Measurements from ENCODE around the gene SORBS1. TPM values are rescaled to one million over a fixed set of nuclear protein-coding genes. Genes with fewer than 3 reads are reported as not detected.

The SORBS1 gene
- total and polyA plus RNA-seq, 9 of the 15 experiments (the other 6 are each of a cell fraction or from before 2014, with no cell fraction given) = 2.0 to 13.3 (median 6.5) TPM

- peak; percentile 35; the same call in 1 of the 2 replicates for TF ChIP-seq TEAD4 (IDR thresholded peaks at IDR 0.05; ENCODE audit: low read length)
- no peak for TF ChIP-seq TEAD4 (CRISPR knock-in tag; IDR thresholded peaks at IDR 0.05; ENCODE audit: borderline replicate concordance)
- no peak for TF ChIP-seq ZNF75A (CRISPR knock-in tag; IDR thresholded peaks at IDR 0.05)
- peak; percentile 43 to 55; a peak in 2 of 4 replicates for TF ChIP-seq RAD21 (CRISPR knock-in tag; conservative IDR thresholded peaks at IDR 0.05 in 1 of 2, IDR thresholded peaks at IDR 0.05 in 1 of 2)
- peak; percentile 73 to 77 (median 73) for TF ChIP-seq CTCF (IDR thresholded peaks at IDR 0.05 in 2 of 3, conservative IDR thresholded peaks at IDR 0.05 in 1 of 3; ENCODE audit: insufficient read depth in 2 of 3, low read depth in 1 of 3, low read length in 3 of 3)
- no peak for TF ChIP-seq THRB (CRISPR knock-in tag; conservative IDR thresholded peaks at IDR 0.05)
- TF ChIP-seq NR2C2 (CRISPR knock-in tag; IDR thresholded peaks at IDR 0.05) = no peak
- TF ChIP-seq NR2C2 (tag; IDR thresholded peaks at IDR 0.05) = 0 out of 2 replicates have a peak, but pooled peaks have one; percentile 12
- no peak for TF ChIP-seq FOSL1 (tag; conservative IDR thresholded peaks at IDR 0.05)
- peak in 1 of 3 experiments; percentile 60 for TF ChIP-seq YY1 (IDR thresholded peaks at IDR 0.05; ENCODE audit: borderline replicate concordance in 1 of 3, control insufficient read depth in 1 of 3, extremely low read depth in 1 of 3, insufficient read depth in 3 of 3, insufficient read length in 1 of 3, insufficient replicate concordance in 2 of 3, low read depth in 1 of 3, low read length in 2 of 3)
- peak; percentile 52 for TF ChIP-seq PRDM10 (IDR thresholded peaks at IDR 0.05; ENCODE audit: partially characterized antibody)
- TF ChIP-seq BCLAF1 (IDR thresholded peaks at IDR 0.05; ENCODE audit: borderline replicate concordance in 1 of 2, control insufficient read depth in 1 of 2, low read depth in 2 of 2, low read length in 1 of 2) = no peak
Measured at GRCh38 chr10:95445837-95446486, 115.2 kb downstream of the SORBS1 start (continued).
